TTC549 (cell line): ENCODE data around the gene PBXIP1.
"Not testable (repeated sequence)": the region's sequence is repeated elsewhere in the genome, so short reads cannot be mapped to it uniquely, and the experiment has no call there.

Experiments
- FAIRE-seq: peaks from 2 replicates; lab custom pipeline; 2012; peaks lifted over from hg19 to GRCh38; lab: Jason Lieb, UNC

PBXIP1 gene

GRCh38 chr1:154935749-154936554, 19.9 kb downstream of the PBXIP1 start:
- no peak for FAIRE-seq

GRCh38 chr1:154934358-154934948, 21.4 kb downstream of the PBXIP1 start:
- FAIRE-seq, result no peak

DNA sequence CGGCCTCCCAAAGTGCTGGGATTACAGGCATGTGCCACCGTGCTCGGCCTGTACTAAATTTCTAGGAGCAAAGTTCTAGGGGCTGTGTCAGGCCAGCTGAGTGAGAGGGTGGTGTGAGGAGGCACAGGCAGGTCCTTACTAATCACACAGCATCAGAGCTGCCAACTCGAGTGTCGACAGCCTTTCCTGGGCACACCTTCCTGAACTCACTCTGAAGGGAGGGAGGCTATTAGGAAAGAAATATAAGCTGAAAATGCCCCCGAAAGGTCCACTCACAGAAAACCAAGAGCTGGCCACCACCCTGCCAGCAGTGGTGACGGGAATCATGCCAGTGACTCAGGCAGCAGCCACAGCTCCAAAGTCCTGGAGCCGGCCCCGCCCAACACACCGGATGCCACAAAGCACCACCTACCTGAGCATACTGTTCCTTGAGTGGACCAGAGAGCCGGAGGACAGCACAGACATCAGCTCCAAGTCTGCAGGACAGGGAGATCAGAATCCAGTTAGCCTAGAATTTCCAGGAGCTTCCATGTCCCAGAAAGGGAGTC, 23.9 kb downstream of the PBXIP1 start:
- FAIRE-seq, result no peak

DNA sequence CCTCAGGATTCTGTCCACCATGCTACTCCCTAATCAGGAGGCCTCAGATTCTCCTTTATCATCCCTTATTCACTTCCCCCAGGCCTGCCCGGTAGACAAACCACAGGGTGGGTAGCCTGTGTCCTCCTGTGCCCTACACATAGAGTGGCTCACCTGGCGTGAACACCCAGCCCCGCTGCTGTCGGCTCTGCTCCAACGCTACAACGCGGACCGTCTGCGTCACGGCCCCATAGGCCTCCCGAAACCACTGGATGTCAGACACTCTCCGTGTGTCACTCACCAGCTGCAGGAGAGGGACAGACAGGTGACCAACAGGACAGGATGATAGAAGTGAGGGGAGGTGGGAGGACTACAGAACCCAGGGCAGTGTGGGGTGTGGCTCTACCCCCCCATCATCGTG, 29.7 kb downstream of the PBXIP1 start:
- no peak for FAIRE-seq

- no peak for FAIRE-seq
These were observed 30.3 kb downstream of the PBXIP1 start for GRCh38 chr1:154925335-154926170.

DNA sequence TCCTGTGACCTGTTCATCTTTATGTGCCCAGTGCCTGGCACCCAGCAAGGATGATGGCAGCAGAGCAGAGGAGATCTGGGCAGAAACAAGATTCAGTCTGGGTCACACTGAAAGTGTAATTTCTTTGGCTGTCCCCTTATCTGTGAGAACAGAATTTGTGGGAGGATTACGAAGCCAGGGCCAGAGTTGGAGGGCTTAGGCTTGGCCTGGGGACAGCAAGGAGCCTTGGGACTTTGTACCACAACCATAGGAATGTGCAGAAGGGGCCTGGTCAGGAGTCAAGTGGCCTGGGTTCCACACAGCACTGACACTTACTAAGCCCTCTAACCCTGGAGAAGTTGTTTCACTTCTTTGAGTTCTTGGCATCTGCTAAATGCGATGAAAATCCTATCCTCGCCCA, 32.2 kb downstream of the PBXIP1 start:
- FAIRE-seq, result no peak

DNA sequence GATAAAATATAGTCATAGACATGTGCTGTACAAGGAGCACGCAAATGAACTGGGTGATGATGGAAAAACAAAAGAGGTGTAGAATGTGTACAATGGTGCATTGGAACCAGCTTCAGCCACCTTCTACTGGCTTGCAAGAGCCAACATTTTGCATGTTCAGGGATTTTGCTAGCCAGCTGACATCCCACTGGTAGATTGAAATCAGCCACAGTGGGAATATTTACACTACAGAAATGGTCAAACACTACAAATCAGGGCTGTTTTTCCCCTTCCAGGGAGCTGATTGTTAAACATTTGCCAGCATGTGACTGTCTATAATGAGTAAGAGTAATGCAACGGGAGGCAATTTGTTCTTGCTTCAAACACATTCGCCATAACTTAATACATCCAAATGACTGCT, 42.6 kb downstream of the PBXIP1 start:
- no peak for FAIRE-seq

GRCh38 chr1:154912755-154913154, 43.1 kb downstream of the PBXIP1 start:
- FAIRE-seq, result no peak

- no peak for FAIRE-seq
These were observed 44.0 kb downstream of the PBXIP1 start for GRCh38 chr1:154911691-154912550.

GRCh38 chr1:154910851-154911250, 45.0 kb downstream of the PBXIP1 start:
- FAIRE-seq, result no peak

- FAIRE-seq, result no peak
These were observed 47.0 kb downstream of the PBXIP1 start for GRCh38 chr1:154908937-154909336.

- FAIRE-seq, result not testable (repeated sequence)
These were observed 47.8 kb downstream of the PBXIP1 start for GRCh38 chr1:154908129-154908528.

- FAIRE-seq, result no peak
These were observed 49.2 kb downstream of the PBXIP1 start for GRCh38 chr1:154906621-154907081.

DNA sequence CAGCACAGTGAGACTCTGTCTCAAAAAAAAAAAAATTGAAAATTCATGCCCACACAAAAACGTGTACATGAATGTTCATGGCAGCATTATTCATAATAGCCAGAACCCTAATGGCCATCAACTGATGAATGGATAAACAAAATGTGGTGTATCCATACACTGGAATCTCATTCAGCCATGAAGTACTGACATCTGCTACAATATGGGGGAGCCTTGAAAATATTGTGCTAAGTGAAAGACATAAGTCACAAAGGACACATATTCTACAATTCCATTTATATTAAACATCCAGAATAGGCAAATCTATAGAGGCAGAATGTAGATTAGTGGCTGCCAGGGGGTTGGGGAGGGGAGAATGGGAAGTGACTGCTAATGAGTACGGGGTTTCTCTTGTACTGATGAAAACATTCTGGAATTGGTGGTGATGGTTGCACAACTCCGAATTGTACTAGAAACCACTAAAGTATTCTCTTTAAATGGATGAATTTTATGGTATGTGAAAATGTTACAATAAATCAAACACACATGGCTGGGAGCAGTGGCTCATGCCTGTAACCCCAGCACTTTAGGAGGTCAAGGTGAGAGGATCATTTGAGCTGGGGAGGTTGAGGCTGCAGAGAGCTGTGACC, 52.8 kb downstream of the PBXIP1 start:
- no peak for FAIRE-seq

- FAIRE-seq, result no peak
These were observed 54.3 kb downstream of the PBXIP1 start for GRCh38 chr1:154901591-154901990.

DNA sequence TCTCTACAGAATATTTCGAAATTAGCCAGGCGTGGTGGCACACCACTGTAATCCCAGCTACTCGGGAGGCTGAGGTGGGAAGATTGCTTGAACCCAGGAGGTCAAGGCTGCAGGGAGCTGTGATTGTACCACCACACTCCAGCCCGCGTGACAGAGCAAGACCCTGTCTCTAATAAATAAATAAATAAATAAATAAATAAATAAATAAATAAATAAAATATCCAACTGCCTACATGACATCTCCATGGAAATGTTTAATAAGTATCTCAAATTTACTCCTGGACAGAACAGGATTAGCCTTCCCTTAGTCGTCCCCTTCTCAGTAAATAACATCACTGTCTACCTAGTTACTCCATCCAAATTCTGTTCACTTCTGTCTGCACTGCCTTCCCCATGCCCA, 56.9 kb downstream of the PBXIP1 start:
- FAIRE-seq, result no peak

DNA sequence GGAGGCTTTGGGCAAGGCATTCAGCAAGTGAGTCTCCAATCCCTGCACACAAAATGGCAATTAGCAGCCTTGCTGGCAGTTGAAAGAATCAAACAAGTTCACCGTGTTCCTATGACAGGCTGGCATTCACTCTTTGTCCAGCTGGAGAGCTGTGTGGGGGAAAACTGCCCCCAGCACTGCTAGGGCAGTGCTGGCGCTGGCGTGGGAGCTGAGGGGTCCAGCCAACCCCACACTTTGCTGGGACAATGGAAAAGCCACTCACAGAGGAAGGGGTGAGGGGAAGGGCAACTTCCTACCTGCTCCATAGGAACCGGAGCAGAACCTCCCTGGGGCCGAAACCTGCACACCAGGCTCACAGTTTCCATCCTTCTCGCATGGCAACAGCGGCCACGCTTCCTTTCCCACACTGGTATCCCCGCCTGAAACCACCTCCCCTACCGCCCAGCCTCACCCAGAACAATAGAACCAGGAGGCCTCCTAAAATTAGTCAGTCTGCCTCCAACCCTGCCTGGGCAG, 59.1 kb downstream of the PBXIP1 start:
- FAIRE-seq, result no peak

- no peak for FAIRE-seq
These were observed 60.1 kb downstream of the PBXIP1 start for GRCh38 chr1:154895798-154896197.
